Small intestine (tissue), 7 donors: ENCODE data around the gene CINP. TPM values are rescaled to one million over a fixed set of nuclear protein-coding genes. Genes with fewer than 3 reads are reported as not detected.
"Not testable (repeated sequence)": the region's sequence is repeated elsewhere in the genome, so short reads cannot be mapped to it uniquely, and the experiment has no call there.

Source experiments
- DNase-seq, 2 donors: peaks; one replicate each; pipeline versions ENCODE4 v3.0.0 to v3.0.0-alpha.2; 2013
- FAIRE-seq: peaks from 2 replicates; lab custom pipeline; 2012; peaks lifted over from hg19 to GRCh38; lab: Jason Lieb, UNC
- H3K27ac ChIP-seq, 3 donors: one replicate each; pipeline ENCODE4 v1.5.1; 2013; ENCODE audit warnings: low read length in 2 of 3, mild to moderate bottlenecking in 2 of 3, control low read depth in 1 of 3, inconsistent platforms in 1 of 3, low read depth in 1 of 3, moderate library complexity in 1 of 3
- H3K27me3 ChIP-seq, 3 donors: one replicate each; pipeline ENCODE4 v1.6.1; 2013; ENCODE audit warnings: low read length in 3 of 3, inconsistent platforms in 1 of 3; ENCODE audit not compliant: control insufficient read depth in 3 of 3, insufficient read depth in 3 of 3
- H3K36me3 ChIP-seq, 3 donors: one replicate each; pipeline ENCODE4 v1.6.1; 2013; ENCODE audit warnings: low read length in 3 of 3, inconsistent platforms in 1 of 3, low read depth in 1 of 3, mild to moderate bottlenecking in 1 of 3, moderate library complexity in 1 of 3; ENCODE audit not compliant: control insufficient read depth in 3 of 3, insufficient read depth in 2 of 3
- H3K4me1 ChIP-seq, 3 donors: one replicate each; pipeline ENCODE4 v1.6.1; 2013; ENCODE audit warnings: low read length in 2 of 3, inconsistent platforms in 1 of 3, low read depth in 1 of 3, mild to moderate bottlenecking in 1 of 3, moderate library complexity in 1 of 3; ENCODE audit not compliant: control insufficient read depth in 3 of 3, insufficient read depth in 2 of 3
- H3K4me3 ChIP-seq, 3 donors: one replicate each; pipeline ENCODE4 v1.5.1; 2013; ENCODE audit warnings: low read length in 3 of 3, control low read depth in 1 of 3, inconsistent platforms in 1 of 3, low read depth in 1 of 3, mild to moderate bottlenecking in 1 of 3, moderate library complexity in 1 of 3
- H3K9me3 ChIP-seq, 2 donors: one replicate each; pipeline ENCODE4 v1.6.1; 2013; ENCODE audit warnings: low read depth in 1 of 2, low read length in 1 of 2; ENCODE audit not compliant: control insufficient read depth in 2 of 2, insufficient read depth in 1 of 2
- WGBS, 3 donors: extraction: QIAGEN DNeasy Blood & Tissue Kit; methylation state at CpG; one replicate each; pipeline ENCODE4 v1.1.7; 2013; 5-methylcytosine and 5-hydroxymethylcytosine counted together
- polyA plus RNA-seq, 4 donors: library from polyadenylated mRNA; stranded (reverse) in 3 of 4; unstranded in 1 of 4; fragments of 200-250 nt in 3 of 4; fragments of 120-200 nt in 1 of 4; gene quantifications; one replicate each; pipeline versions ENCODE4 v1.2.1 to v1.2.3, GENCODE V29; 2013
- donor health status: healthy with polysubstance abuse.
- donor health status: control.
- donor health status: control.
- donor health status: Bipolar disorder and iron deficiency.
- donor health status: healthy.

Gene CINP
- polyA plus RNA-seq, 4 donors: 30.9 to 39.7 (median 36.1) TPM

GRCh38 chr14:102298303-102299070, 64.2 kb downstream of the CINP start:
- not testable (repeated sequence) for H3K4me3 ChIP-seq, H3K9me3 ChIP-seq, H3K4me1 ChIP-seq, H3K27me3 ChIP-seq, H3K27ac ChIP-seq, DNase-seq, FAIRE-seq
- WGBS, 3 donors: 80 to 84% (median 84%) methylated on average over 11 to 12 of the region's 12 CpGs
- H3K36me3 ChIP-seq: peaks cover 0 to 11% (median 0%) of the 10 kb centered on the region in 3 donors

Other genes starting within 250 kb of the CINP start
- 10 to 100 TPM; 14.6 to 33.1 (median 23.3) TPM for gene WDR20, start 223.0 kb downstream of the CINP start, polyA plus RNA-seq
- gene MOK, start 57.7 kb downstream of the CINP start, polyA plus RNA-seq: 10 to 100 TPM in 1 of 4 donors, 1 to 10 TPM in 3; 2.9 to 11.5 (median 4.7) TPM
- gene ZNF839, start 43.1 kb downstream of the CINP start, polyA plus RNA-seq: 10 to 100 TPM in 2 of 4 donors, 1 to 10 TPM in 2; 7.8 to 21.7 (median 14.3) TPM
- 10 to 100 TPM in 1 of 4 donors, 1 to 10 TPM in 3; 3.2 to 10.6 (median 7.6) TPM for gene TECPR2, start 51 bp upstream of the CINP start, polyA plus RNA-seq
- 10 to 100 TPM; 21.2 to 88.4 (median 43.6) TPM for gene ANKRD9, start 146.9 kb upstream of the CINP start, polyA plus RNA-seq
- gene RCOR1, start 229.8 kb upstream of the CINP start, polyA plus RNA-seq: 10 to 100 TPM in 3 of 4 donors, 1 to 10 TPM in 1; 9.2 to 22.6 (median 12.3) TPM